ENCODE data around the gene CALY.

CALY gene

GRCh38 chr10:133277277-133277992 lies 59.3 kb downstream of the CALY start:
- peaks cover 17% of the 10 kb centered on the region for H3K27me3 ChIP-seq (ENCODE audit: insufficient read depth, low read length)
- H3K9me3 ChIP-seq (ENCODE audit: insufficient read depth, low read depth, low read length), result no peaks in the 10 kb centered on the region
- peaks cover 17% of the 10 kb centered on the region for H3K36me3 ChIP-seq (ENCODE audit: insufficient read depth, low read depth, low read length)
- H3K9ac ChIP-seq (ENCODE audit: low read depth, low read length), result no peak overlapping the region
- no peak overlapping the region for H3K27ac ChIP-seq (ENCODE audit: low read length)
- no peaks in the 10 kb centered on the region for H3K4me1 ChIP-seq (ENCODE audit: insufficient read depth, low read length)
- H3K4me3 ChIP-seq (ENCODE audit: low read length), result peak overlapping the region; percentile 56; the same call in 1 of the 2 replicates

DNA sequence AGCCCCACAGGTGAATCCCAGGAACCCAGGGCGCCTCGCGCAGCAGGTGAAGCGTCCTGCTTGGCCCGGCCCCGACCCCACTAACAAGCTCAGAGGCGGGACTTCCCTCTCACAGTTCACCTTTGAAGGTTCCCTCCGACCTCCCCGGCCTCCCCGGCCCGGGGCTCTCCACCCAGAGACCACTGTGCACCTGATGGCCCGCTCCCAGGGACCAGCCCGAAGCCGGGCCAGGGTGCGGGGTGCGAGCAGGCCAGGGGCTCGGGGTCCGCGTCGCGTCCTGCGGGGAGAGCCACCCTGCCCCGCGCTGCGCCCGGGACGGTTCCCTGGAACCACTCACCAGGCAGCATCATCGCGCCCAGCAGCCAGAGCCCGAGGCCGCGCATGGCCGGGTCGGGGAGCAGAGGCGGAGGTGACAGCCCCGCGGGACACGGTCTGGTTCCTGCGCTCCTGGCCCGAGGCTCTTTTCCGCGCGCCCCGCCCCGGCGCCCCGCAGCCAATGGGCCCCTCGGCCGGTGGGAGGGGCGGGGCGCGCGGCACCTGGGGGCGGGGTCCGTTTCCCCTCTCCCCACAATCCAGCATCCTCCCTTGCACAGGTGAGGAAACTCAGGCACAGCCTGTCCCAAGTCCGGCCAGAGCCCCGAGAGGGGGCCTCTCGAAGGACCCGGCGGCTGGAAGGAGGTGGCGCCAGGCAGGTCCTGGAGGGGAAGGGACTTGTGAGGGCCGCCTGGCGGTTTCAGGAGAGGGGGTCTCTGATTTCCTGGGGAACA lies 60.1 kb downstream of the CALY start, which contains the start of gene ADAM8:
ADAM8 (minus strand) TSS at position 434 of the 767 bp plus-strand sequence; CDS start at position 383, 51 bp downstream.
- peaks cover 9% of the 10 kb centered on the region for H3K36me3 ChIP-seq (ENCODE audit: insufficient read depth, low read depth, low read length)
- no peak within 1 kb of the TSS for H3K9ac ChIP-seq (ENCODE audit: low read depth, low read length)
- H3K4me1 ChIP-seq (ENCODE audit: insufficient read depth, low read length), result no peaks in the 10 kb centered on the region
- peaks cover 17% of the 10 kb centered on the region for H3K27me3 ChIP-seq (ENCODE audit: insufficient read depth, low read length)
- no peaks in the 10 kb centered on the region for H3K9me3 ChIP-seq (ENCODE audit: insufficient read depth, low read depth, low read length)
- H3K27ac ChIP-seq (ENCODE audit: low read length), result no peak within 1 kb of the TSS
- H3K4me3 ChIP-seq (ENCODE audit: low read length), result peak within 1 kb of the TSS; percentile 56; the same call in 1 of the 2 replicates

DNA sequence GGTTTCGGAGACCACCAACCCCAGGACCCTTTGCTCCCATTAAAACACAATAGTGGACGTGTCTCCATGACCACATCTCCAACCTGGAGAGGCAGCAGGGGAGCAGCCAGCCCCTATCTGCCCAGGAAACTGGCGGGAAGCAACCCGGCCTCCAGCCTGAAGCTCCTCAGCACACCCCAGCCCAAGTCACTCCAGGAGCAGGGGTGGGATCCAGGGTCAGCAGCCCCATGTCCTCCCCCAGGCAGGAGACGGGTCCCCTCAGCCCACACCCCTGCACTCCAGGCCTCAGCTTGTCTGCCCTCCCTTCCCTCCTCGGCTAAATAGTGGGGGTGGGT lies 60.6 kb downstream of the CALY start:
- H3K4me3 ChIP-seq (ENCODE audit: low read length), result peak overlapping the region; percentile 56; the same call in 1 of the 2 replicates
- H3K9ac ChIP-seq (ENCODE audit: low read depth, low read length), result no peak overlapping the region
- peaks cover 3% of the 10 kb centered on the region; the same call in 1 of the 2 replicates for H3K36me3 ChIP-seq (ENCODE audit: insufficient read depth, low read depth, low read length)

GRCh38 chr10:133275684-133276092 lies 61.0 kb downstream of the CALY start:
- Histone ChIP-seq H3K27me3 (ENCODE audit: insufficient read depth, low read length) (peaks cover 17% of the 10 kb centered on the region), H3K27ac (ENCODE audit: low read length) (no peak overlapping the region), H3K4me1 (ENCODE audit: insufficient read depth, low read length) (no peaks in the 10 kb centered on the region), H3K9ac (ENCODE audit: low read depth, low read length) (no peak overlapping the region), H3K9me3 (ENCODE audit: insufficient read depth, low read depth, low read length) (no peaks in the 10 kb centered on the region), H3K36me3 (ENCODE audit: insufficient read depth, low read depth, low read length) (peaks cover 3% of the 10 kb centered on the region; the same call in 1 of the 2 replicates), H3K4me3 (ENCODE audit: low read length) (no peak overlapping the region)

More for the DNA sequence above, 60.6 kb downstream of the CALY start:
- H3K27ac ChIP-seq (ENCODE audit: low read length), result no peak overlapping the region
- H3K9me3 ChIP-seq (ENCODE audit: insufficient read depth, low read depth, low read length), result no peaks in the 10 kb centered on the region
- H3K27me3 ChIP-seq (ENCODE audit: insufficient read depth, low read length), result peaks cover 17% of the 10 kb centered on the region
- H3K4me1 ChIP-seq (ENCODE audit: insufficient read depth, low read length), result no peaks in the 10 kb centered on the region

DNA sequence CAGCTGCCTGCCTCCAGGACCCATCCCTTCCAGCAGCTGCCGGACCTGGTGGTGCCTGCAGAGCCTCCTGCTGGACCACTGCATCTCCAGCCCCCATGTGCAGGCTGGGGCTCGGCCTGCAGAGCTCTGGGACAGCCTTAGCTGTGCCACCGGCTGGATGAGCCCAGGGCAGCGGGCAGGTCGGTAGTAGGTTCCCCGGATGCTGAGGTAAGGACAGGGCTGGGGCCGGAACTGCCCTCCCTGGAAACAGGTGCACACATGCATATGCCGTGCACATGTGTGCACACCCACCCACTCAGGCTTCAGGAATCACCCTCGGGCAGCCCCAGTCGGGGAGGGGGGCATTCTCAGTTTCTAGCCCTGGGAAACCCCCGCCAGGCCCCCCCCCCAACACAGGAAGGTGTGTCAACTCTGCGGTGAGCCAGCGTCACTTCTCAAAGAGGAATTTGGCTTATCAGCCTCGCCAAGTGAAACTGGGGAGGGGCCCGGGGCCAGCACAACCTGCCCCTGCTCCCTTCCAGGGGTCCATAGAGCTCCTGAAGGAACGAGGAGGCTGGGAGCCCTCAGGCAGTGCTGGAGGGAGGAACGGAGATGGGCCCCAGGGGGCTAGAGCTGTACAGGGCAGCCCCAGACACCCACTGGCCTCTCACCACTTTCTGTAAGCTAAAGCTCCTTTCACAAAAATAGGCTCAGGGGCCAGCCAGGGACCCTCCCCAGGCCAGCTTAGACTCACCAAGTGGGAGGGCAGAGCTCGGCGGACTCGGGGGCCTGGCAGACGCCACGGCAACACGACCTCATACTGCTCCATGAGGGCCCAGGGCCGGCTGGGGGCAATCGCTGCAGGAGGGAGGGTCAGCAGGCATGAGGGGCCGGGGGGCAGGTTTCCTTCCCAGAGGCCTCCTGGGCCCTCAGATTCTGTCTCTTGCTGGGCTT lies 61.7 kb downstream of the CALY start:
- H3K9me3 ChIP-seq (ENCODE audit: insufficient read depth, low read depth, low read length), result no peaks in the 10 kb centered on the region
- H3K4me1 ChIP-seq (ENCODE audit: insufficient read depth, low read length), result no peaks in the 10 kb centered on the region
- H3K27me3 ChIP-seq (ENCODE audit: insufficient read depth, low read length), result peaks cover 17% of the 10 kb centered on the region
- H3K4me3 ChIP-seq (ENCODE audit: low read length), result no peak overlapping the region
- no peak overlapping the region for H3K9ac ChIP-seq (ENCODE audit: low read depth, low read length)
- H3K27ac ChIP-seq (ENCODE audit: low read length), result no peak overlapping the region
- peaks cover 3% of the 10 kb centered on the region; the same call in 1 of the 2 replicates for H3K36me3 ChIP-seq (ENCODE audit: insufficient read depth, low read depth, low read length)
